ENCODE measurements around the gene ACSL4.

DNA sequence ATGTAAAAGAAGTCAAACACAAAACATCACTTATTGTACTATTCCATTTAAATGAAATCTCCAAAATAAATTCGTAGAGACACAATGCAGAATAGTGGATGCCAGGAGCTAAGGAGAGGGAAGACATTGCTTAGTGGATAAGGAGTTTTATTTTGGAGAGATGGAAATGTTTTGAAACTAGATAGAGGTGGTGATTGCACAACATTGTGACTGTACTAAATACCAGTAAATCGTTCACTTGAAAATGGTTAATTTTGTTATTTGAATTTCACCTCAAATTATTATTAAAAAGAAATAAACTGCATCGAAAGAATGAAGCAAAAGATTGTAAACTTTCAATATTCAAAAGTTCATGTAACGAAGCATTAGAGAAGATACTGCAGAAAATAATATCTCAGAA, 9.7 kb upstream of the ACSL4 start:
- no peak for TF ChIP-seq EZH2phosphoT487 (IDR thresholded peaks at IDR 0.05; ENCODE audit: borderline replicate concordance, low read length)
- TF ChIP-seq, protein P1, sequence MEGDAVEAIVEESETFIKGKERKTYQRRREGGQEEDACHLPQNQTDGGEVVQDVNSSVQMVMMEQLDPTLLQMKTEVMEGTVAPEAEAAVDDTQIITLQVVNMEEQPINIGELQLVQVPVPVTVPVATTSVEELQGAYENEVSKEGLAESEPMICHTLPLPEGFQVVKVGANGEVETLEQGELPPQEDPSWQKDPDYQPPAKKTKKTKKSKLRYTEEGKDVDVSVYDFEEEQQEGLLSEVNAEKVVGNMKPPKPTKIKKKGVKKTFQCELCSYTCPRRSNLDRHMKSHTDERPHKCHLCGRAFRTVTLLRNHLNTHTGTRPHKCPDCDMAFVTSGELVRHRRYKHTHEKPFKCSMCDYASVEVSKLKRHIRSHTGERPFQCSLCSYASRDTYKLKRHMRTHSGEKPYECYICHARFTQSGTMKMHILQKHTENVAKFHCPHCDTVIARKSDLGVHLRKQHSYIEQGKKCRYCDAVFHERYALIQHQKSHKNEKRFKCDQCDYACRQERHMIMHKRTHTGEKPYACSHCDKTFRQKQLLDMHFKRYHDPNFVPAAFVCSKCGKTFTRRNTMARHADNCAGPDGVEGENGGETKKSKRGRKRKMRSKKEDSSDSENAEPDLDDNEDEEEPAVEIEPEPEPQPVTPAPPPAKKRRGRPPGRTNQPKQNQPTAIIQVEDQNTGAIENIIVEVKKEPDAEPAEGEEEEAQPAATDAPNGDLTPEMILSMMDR (IDR thresholded peaks at IDR 0.05; ENCODE audit: low read depth, low read length, poor library complexity, severe bottlenecking): no peak

Data from DOHH2 (cell line).